A549 (cell line): ENCODE data around the gene PHF21B. TPM values are rescaled to one million over a fixed set of nuclear protein-coding genes. Genes with fewer than 3 reads are reported as not detected.

ENCODE experiments used
- ATAC-seq, 2 experiments: fragments of 200-7000 bp in 1 of 2; fragments of >200 bp in 1 of 2; cut with Nextera tagmentation in 1 of 2; cut with Tn5 transposase in 1 of 2; 3 replicates each; pipeline versions ENCODE4 v1.8.0 to v1.9.1; 2018 to 2020; ENCODE audit warnings: mild to moderate bottlenecking in 1 of 2, moderate library complexity in 1 of 2
- CTCF ChIA-PET: fragments of 300-600 bp; sonication (Branson Sonifier 250); formaldehyde crosslinking; extraction: SDS; loops from one replicate; lab custom pipeline; 2021; ENCODE audit warnings: antibody characterized with exemption, inconsistent platforms; lab: Yijun Ruan, JAX
- POLR2A ChIA-PET: fragments of 350-600 bp; formaldehyde crosslinking; extraction: SDS; loops from one replicate; lab custom pipeline; 2021; ENCODE audit warnings: antibody characterized with exemption, inconsistent platforms; lab: Yijun Ruan, JAX
- DNase-seq, 2 experiments: peaks; one replicate each; pipeline versions ENCODE4 v3.0.0 to v3.0.0-alpha.2; 2011 to 2016; ENCODE audit warnings: low read depth in 1 of 2, low spot score in 1 of 2
- FAIRE-seq: peaks from 2 replicates; lab custom pipeline; 2011; peaks lifted over from hg19 to GRCh38; lab: Jason Lieb, UNC
- H3K27ac ChIP-seq, 2 experiments: fragments of >200 bp; sonication (Bioruptor Twin); formaldehyde crosslinking; 3 replicates each; pipeline ENCODE4 v1.5.1; 2016 to 2017
- H3K4me1 ChIP-seq: fragments of >200 bp; sonication (Bioruptor Twin); formaldehyde crosslinking; 3 replicates; pipeline ENCODE4 v1.6.1; 2016
- H3K4me2 ChIP-seq: fragments of >200 bp; sonication (Bioruptor Twin); formaldehyde crosslinking; 3 replicates; pipeline ENCODE4 v1.6.1; 2016
- H3K4me3 ChIP-seq: fragments of >200 bp; sonication (Bioruptor Twin); formaldehyde crosslinking; 3 replicates; pipeline ENCODE4 v1.5.1; 2016
- H3K9me3 ChIP-seq: fragments of >200 bp; sonication (Bioruptor Twin); formaldehyde crosslinking; 3 replicates; pipeline ENCODE4 v1.6.1; 2016
- CBX8 ChIP-seq: fragments of 200-600 bp; sonication (generic); IDR thresholded peaks from 2 replicates; pipeline ENCODE4 v1.6.1; 2016
- CHD2 ChIP-seq: fragments of 150-350 bp; IDR thresholded peaks from 2 replicates; pipeline ENCODE4 v1.6.1; 2014; ENCODE audit warnings: low read length; ENCODE audit not compliant: partially characterized antibody
- CHD4 ChIP-seq: fragments of 200-600 bp; sonication (generic); IDR thresholded peaks from 2 replicates; pipeline ENCODE4 v1.6.1; 2016; ENCODE audit warnings: antibody characterized with exemption, mild to moderate bottlenecking, borderline replicate concordance
- EHF ChIP-seq: fragments of 250-450 bp; sonication (Bioruptor Pico); IDR thresholded peaks from 2 replicates; pipeline ENCODE4 v1.5.0; 2020; ENCODE audit warnings: mild to moderate bottlenecking
- ESRRA ChIP-seq: fragments of 150-350 bp; IDR thresholded peaks from 2 replicates; pipeline ENCODE4 v1.6.1; 2014; ENCODE audit warnings: mild to moderate bottlenecking, low read length, borderline replicate concordance
- FOSB ChIP-seq: fragments of 250-450 bp; sonication (Bioruptor Pico); IDR thresholded peaks from 2 replicates; pipeline ENCODE4 v1.5.0; 2020; ENCODE audit warnings: mild to moderate bottlenecking, moderate library complexity
- FOXS1 ChIP-seq: fragments of 250-450 bp; sonication (Bioruptor Pico); IDR thresholded peaks from 2 replicates; pipeline ENCODE4 v1.5.0; 2020; ENCODE audit warnings: mild to moderate bottlenecking, moderate library complexity
- GATA3 ChIP-seq: IDR thresholded peaks from 2 replicates; pipeline ENCODE4 v1.6.1; 2012; ENCODE audit warnings: borderline replicate concordance
- HEYL ChIP-seq: fragments of 250-450 bp; sonication (Bioruptor Pico); IDR thresholded peaks from 2 replicates; pipeline ENCODE4 v1.8.0; 2021; ENCODE audit warnings: mild to moderate bottlenecking, moderate library complexity
- HOXA7 ChIP-seq: fragments of 250-450 bp; sonication (Bioruptor Pico); IDR thresholded peaks from 2 replicates; pipeline ENCODE4 v1.5.0; 2020; ENCODE audit warnings: mild to moderate bottlenecking, moderate library complexity
- HOXB5 ChIP-seq: fragments of 250-450 bp; sonication (Bioruptor Pico); IDR thresholded peaks from 2 replicates; pipeline ENCODE4 v1.5.0; 2020; ENCODE audit warnings: mild to moderate bottlenecking, moderate library complexity
- JUNB ChIP-seq: fragments of >200 bp; sonication (Bioruptor Twin); formaldehyde crosslinking; IDR thresholded peaks from 2 replicates; pipeline ENCODE4 v1.6.1; 2016
- KDM1A ChIP-seq: fragments of 200-600 bp; sonication (generic); IDR thresholded peaks from 2 replicates; pipeline ENCODE4 v1.6.1; 2016; ENCODE audit warnings: low read depth, mild to moderate bottlenecking
- KDM5A ChIP-seq: fragments of 200-600 bp; sonication (generic); IDR thresholded peaks from 2 replicates; pipeline ENCODE4 v1.6.1; 2016; ENCODE audit warnings: antibody characterized with exemption, mild to moderate bottlenecking
- MAFK ChIP-seq: fragments of 450-650 bp; IDR thresholded peaks from 2 replicates; pipeline ENCODE4 v1.6.1; 2014; ENCODE audit not compliant: partially characterized antibody
- NR3C1 ChIP-seq: fragments of >200 bp; sonication (Bioruptor Twin); formaldehyde crosslinking; IDR thresholded peaks from 3 replicates; pipeline ENCODE4 v1.6.1; 2017
- PHF8 ChIP-seq: fragments of 200-600 bp; sonication (generic); IDR thresholded peaks from 2 replicates; pipeline ENCODE4 v1.6.1; 2016; ENCODE audit warnings: low read depth, mild to moderate bottlenecking, antibody characterized with exemption, moderate library complexity, borderline replicate concordance
- POLR2A ChIP-seq: IDR thresholded peaks from 2 replicates; pipeline ENCODE4 v1.6.1; 2012; ENCODE audit warnings: mild to moderate bottlenecking, low read length
- POLR2AphosphoS2 ChIP-seq: conservative IDR thresholded peaks from 2 replicates; pipeline ENCODE4 v1.6.1; 2012; ENCODE audit warnings: low read length, improper control_type of control experiment, inconsistent platforms
- RARB ChIP-seq: fragments of 250-450 bp; sonication (Bioruptor Pico); IDR thresholded peaks from 2 replicates; pipeline ENCODE4 v1.8.0; 2021; ENCODE audit warnings: mild to moderate bottlenecking, moderate library complexity
- RCOR1 ChIP-seq: fragments of 150-350 bp; IDR thresholded peaks from 2 replicates; pipeline ENCODE4 v1.6.1; 2014; ENCODE audit warnings: antibody characterized with exemption, low read length, low read depth
- RFX5 ChIP-seq: fragments of 450-650 bp; IDR thresholded peaks from 2 replicates; pipeline ENCODE4 v1.7.1; 2014; ENCODE audit warnings: antibody characterized with exemption, mild to moderate bottlenecking, moderate library complexity
- SREBF2 ChIP-seq: fragments of 450-650 bp; IDR thresholded peaks from 2 replicates; pipeline ENCODE4 v1.6.1; 2014; ENCODE audit warnings: mild to moderate bottlenecking, moderate library complexity
- ZC3H11A ChIP-seq: fragments of 450-650 bp; IDR thresholded peaks from 2 replicates; pipeline ENCODE4 v1.6.1; 2014; ENCODE audit warnings: antibody characterized with exemption, mild to moderate bottlenecking
- ZNF302 ChIP-seq: fragments of 250-450 bp; sonication (Bioruptor Pico); IDR thresholded peaks from 2 replicates; pipeline ENCODE4 v1.9.0; 2021; ENCODE audit warnings: inconsistent platforms, mild to moderate bottlenecking, moderate library complexity
- ZSCAN20 ChIP-seq: fragments of 250-450 bp; sonication (Bioruptor Pico); IDR thresholded peaks from 2 replicates; pipeline ENCODE4 v1.8.0; 2022; ENCODE audit warnings: mild to moderate bottlenecking, moderate library complexity
- WGBS: methylation state at CpG from one replicate; pipeline ENCODE4 v1.1.6; 2017; ENCODE audit errors: missing lambda C conversion rate; 5-methylcytosine and 5-hydroxymethylcytosine counted together
- polyA plus RNA-seq, 4 experiments: library from polyadenylated mRNA; depleted of rRNA in 3 of 4; stranded (reverse); fragments of >200 nt; fragmentation: RNase III in 1 of 4; extraction: RNeasy Plus Mini Kit Qiagen cat#74134 plus additional on column Dnase treatment in 1 of 4; gene quantifications; 2 replicates in 3 of 4; 3 replicates in 1 of 4; pipeline ENCODE4 v1.2.3, GENCODE V29; 2011 to 2017
- TF ChIP-seq, protein P1 (sequence below): fragments of 150-350 bp; IDR thresholded peaks from 2 replicates; pipeline ENCODE4 v1.6.1; 2014; ENCODE audit warnings: low read depth, mild to moderate bottlenecking, low read length
- TF ChIP-seq, protein P2 (sequence below): fragments of 450-650 bp; IDR thresholded peaks from 2 replicates; pipeline ENCODE4 v1.6.1; 2014; ENCODE audit warnings: antibody characterized with exemption
- TF ChIP-seq, protein P3 (sequence below): fragments of 250-450 bp; sonication (Bioruptor Pico); IDR thresholded peaks from 2 replicates; pipeline ENCODE4 v1.5.0; 2020; ENCODE audit warnings: low read depth, mild to moderate bottlenecking, moderate library complexity
- TF ChIP-seq, protein P4 (sequence below): IDR thresholded peaks from 2 replicates; pipeline ENCODE4 v1.6.1; 2012

The PHF21B gene
- polyA plus RNA-seq, 2 of the 4 experiments (the other 2 are of a cell fraction): 0.50 to 0.70 TPM

DNA sequence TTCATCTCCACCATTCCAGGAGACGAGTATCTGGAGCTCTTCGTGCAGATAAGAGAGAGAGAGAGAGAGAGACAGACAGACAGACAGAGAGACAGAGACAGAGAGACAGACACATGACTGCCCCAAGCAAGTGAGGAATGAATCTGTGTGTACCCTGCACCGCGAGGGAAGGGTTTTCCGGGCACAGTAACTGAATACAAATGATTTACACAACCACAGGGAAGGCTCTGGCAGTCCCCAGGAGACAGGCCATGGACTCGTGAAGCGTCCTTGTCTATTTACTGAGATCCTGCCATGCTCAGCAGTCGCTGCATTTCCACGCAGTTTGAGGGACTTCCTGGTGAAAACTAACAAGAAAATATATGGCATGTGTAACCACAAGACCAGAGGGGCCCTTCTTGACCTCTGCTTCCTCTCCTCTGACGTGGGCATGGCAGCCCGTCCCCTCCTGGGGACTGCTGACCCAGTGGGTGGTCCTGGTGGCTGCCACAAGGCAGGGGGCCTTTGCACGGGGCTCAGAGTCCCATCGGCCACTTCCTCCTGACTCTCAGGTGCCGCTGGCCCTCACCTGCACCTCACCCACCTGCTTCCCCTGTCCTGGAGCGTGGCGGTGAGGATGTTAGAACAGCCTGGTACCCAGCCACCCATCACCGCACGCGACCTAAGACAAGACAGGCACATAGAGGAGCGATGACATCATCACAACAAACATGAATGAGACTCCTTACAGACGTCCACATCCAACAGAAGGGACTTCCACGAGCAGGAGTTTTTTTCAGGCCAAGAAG lies 75.9 kb downstream of the PHF21B start:
- FAIRE-seq (no peak), DNase-seq (no peak), ATAC-seq (no peak)
- Histone ChIP-seq H3K4me1 (no peaks in the 10 kb centered on the region), H3K27ac (no peak overlapping the region), H3K9me3 (no peaks in the 10 kb centered on the region), H3K4me2 (no peak overlapping the region), H3K4me3 (no peak overlapping the region)
- WGBS: 65% methylated on average over 15 of the region's 22 CpGs
- TF ChIP-seq RARB (CRISPR knock-in tag) (no peak), ZNF302 (CRISPR knock-in tag) (no peak), ZC3H11A (no peak), JUNB (no peak), ZSCAN20 (no peak)
- TF ChIP-seq, protein P1, sequence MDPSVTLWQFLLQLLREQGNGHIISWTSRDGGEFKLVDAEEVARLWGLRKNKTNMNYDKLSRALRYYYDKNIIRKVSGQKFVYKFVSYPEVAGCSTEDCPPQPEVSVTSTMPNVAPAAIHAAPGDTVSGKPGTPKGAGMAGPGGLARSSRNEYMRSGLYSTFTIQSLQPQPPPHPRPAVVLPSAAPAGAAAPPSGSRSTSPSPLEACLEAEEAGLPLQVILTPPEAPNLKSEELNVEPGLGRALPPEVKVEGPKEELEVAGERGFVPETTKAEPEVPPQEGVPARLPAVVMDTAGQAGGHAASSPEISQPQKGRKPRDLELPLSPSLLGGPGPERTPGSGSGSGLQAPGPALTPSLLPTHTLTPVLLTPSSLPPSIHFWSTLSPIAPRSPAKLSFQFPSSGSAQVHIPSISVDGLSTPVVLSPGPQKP: no peak
- POLR2A ChIA-PET: no interaction called here
- CTCF ChIA-PET: no interaction called here

DNA sequence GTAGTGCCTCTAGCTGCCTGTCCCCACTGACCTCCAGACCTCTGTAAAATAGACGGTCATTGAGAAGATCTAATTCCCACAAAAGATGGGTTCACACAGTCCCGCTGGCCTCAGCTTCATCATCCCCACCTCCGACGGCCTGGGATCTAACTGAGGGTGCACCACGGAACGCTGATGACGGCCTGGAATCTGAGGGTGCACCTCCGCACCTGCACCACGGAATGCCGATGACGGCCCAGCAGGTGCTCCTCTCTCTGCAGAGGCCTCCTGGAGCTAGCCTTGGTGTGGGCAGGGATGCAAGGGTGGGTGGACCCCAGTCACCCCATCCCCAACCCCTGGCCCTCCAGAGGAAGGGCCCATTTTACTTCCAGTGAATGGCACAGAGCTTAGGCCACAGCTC lies 77.3 kb downstream of the PHF21B start:
- H3K27ac ChIP-seq: no peak overlapping the region
- POLR2A ChIA-PET: no interaction called here

DNA sequence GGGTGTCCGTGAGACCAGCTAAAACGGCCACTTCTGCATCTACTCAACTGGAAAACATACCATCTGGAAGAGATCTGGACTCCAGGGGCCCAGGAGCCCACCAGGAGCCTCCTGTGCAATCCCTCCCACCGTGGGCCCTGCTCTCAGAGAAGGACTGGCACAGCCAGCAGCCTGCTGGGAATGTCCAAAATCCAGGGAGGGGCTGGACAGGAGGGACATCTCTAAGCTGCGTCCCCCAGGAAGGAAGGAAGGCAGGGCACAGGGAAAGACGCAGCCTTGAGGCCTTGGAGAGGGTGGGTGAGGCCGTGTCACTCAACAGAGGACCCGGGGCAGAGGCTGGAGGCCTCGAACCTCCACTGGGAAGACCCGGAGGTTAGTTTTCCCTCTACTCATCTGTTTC lies 78.0 kb downstream of the PHF21B start:
- Histone ChIP-seq H3K4me2 (no peak overlapping the region), H3K4me1 (no peaks in the 10 kb centered on the region), H3K9me3 (no peaks in the 10 kb centered on the region), H3K4me3 (no peak overlapping the region), H3K27ac (no peak overlapping the region)
- ChIA-PET POLR2A (no interaction called here), CTCF (no interaction called here)
- DNase-seq (no peak), ATAC-seq (no peak), FAIRE-seq (no peak)
- WGBS: 50% methylated on average over 8 of the region's 9 CpGs
- TF ChIP-seq FOXS1 (no peak), MAFK (no peak), HEYL (CRISPR knock-in tag) (no peak), RCOR1 (no peak), ESRRA (no peak), HOXB5 (CRISPR knock-in tag) (no peak), KDM1A (no peak), PHF8 (no peak), POLR2AphosphoS2 (no peak), CHD4 (no peak), SREBF2 (no peak), FOSB (CRISPR knock-in tag) (no peak), JUNB (no peak), KDM5A (no peak), CBX8 (no peak), GATA3 (no peak)
- TF ChIP-seq, protein P2, sequence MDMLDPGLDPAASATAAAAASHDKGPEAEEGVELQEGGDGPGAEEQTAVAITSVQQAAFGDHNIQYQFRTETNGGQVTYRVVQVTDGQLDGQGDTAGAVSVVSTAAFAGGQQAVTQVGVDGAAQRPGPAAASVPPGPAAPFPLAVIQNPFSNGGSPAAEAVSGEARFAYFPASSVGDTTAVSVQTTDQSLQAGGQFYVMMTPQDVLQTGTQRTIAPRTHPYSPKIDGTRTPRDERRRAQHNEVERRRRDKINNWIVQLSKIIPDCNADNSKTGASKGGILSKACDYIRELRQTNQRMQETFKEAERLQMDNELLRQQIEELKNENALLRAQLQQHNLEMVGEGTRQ: no peak

More for the DNA sequence above, 77.3 kb downstream of the PHF21B start:
- CTCF ChIA-PET: no interaction called here
- no peaks in the 10 kb centered on the region for H3K9me3 ChIP-seq
- H3K4me1 ChIP-seq: no peaks in the 10 kb centered on the region
- no peak for DNase-seq
- no peak for TF ChIP-seq POLR2A
- TF ChIP-seq HOXA7 (CRISPR knock-in tag): no peak
- no peak for TF ChIP-seq EHF
- TF ChIP-seq, protein P2: no peak
- no peak for TF ChIP-seq NR3C1
- no peak for TF ChIP-seq JUNB
- TF ChIP-seq RFX5: no peak
- TF ChIP-seq, protein P1: no peak
- no peak for TF ChIP-seq KDM5A
- TF ChIP-seq, protein P3, sequence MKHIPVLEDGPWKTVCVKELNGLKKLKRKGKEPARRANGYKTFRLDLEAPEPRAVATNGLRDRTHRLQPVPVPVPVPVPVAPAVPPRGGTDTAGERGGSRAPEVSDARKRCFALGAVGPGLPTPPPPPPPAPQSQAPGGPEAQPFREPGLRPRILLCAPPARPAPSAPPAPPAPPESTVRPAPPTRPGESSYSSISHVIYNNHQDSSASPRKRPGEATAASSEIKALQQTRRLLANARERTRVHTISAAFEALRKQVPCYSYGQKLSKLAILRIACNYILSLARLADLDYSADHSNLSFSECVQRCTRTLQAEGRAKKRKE (CRISPR knock-in tag): no peak
- no peak for TF ChIP-seq HOXB5 (CRISPR knock-in tag)
- TF ChIP-seq, protein P4, sequence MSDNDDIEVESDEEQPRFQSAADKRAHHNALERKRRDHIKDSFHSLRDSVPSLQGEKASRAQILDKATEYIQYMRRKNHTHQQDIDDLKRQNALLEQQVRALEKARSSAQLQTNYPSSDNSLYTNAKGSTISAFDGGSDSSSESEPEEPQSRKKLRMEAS: no peak
- TF ChIP-seq RCOR1: no peak
- TF ChIP-seq FOSB (CRISPR knock-in tag): no peak
- TF ChIP-seq CHD4: no peak
- TF ChIP-seq POLR2AphosphoS2: no peak
- TF ChIP-seq ESRRA: no peak
- no peak for TF ChIP-seq CHD2
- TF ChIP-seq, all 56 proteins: peak for 0
- FAIRE-seq (no peak), ATAC-seq (no peak)
- Histone ChIP-seq H3K4me3 (no peak overlapping the region), H3K4me2 (no peak overlapping the region)
- WGBS: 63% methylated on average over 6 of the region's 11 CpGs
